Large intestine (tissue), 3 donors: Measurements from ENCODE around the gene TMEM17. TPM values are rescaled to one million over a fixed set of nuclear protein-coding genes. Genes with fewer than 3 reads are reported as not detected.
A peak's percentile ranks its signal among the peaks of the same experiment; 100 is the strongest.

Experiments
- DNase-seq, 2 donors: peaks; one replicate each; pipeline versions ENCODE4 v3.0.0 to v3.0.0-alpha.2; 2013
- H3K27ac ChIP-seq: one replicate; pipeline ENCODE4 v1.5.1; 2013; ENCODE audit warnings: low read length
- H3K27me3 ChIP-seq: 2 replicates; pipeline ENCODE4 v1.6.1; 2013; ENCODE audit warnings: low read length; ENCODE audit not compliant: control insufficient read depth, insufficient read depth
- H3K36me3 ChIP-seq: 2 replicates; pipeline ENCODE4 v1.6.1; 2013; ENCODE audit warnings: low read length; ENCODE audit not compliant: control insufficient read depth, insufficient read depth
- H3K4me1 ChIP-seq: one replicate; pipeline ENCODE4 v1.6.1; 2013; ENCODE audit warnings: low read length; ENCODE audit not compliant: control insufficient read depth, insufficient read depth
- H3K4me3 ChIP-seq: one replicate; pipeline ENCODE4 v1.5.1; 2013; ENCODE audit warnings: low read length
- H3K9me3 ChIP-seq: one replicate; pipeline ENCODE4 v1.6.1; 2013; ENCODE audit warnings: mild to moderate bottlenecking, low read depth, low read length, moderate library complexity; ENCODE audit not compliant: control insufficient read depth
- WGBS: methylation state at CpG from one replicate; pipeline ENCODE4 v1.1.5; 2013; ENCODE audit warnings: low lambda C conversion rate; ENCODE audit not compliant: insufficient coverage; 5-methylcytosine and 5-hydroxymethylcytosine counted together
- polyA plus RNA-seq: library from polyadenylated mRNA; unstranded; fragments of 120-200 nt; gene quantifications from one replicate; pipeline ENCODE4 v1.2.1, GENCODE V29; 2013

The TMEM17 gene
- polyA plus RNA-seq, 1 donor, result 4.2 TPM

DNA sequence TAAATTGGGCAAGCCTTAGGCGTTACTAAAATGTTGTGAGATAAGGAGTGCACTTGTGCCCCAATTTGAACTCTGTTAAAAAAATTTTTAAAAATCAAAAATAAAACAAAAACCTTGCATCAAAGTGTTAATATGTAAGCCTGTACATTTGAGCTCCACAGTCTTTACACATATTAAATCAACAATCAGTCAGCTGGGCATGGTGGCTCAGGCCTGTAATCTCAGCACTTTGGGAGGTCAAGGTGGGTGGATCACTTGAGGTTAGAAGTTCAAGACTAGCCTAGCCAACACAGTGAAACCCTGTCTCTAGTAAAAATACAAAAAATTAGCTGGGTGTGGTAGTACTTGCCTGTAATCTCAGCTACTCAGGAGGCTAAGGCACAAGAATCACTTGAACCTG lies 16.3 kb downstream of the TMEM17 start:
- Histone ChIP-seq H3K27ac (no peak overlapping the region), H3K4me3 (no peak overlapping the region), H3K9me3 (no peaks in the 10 kb centered on the region), H3K27me3 (no peaks in the 10 kb centered on the region), H3K36me3 (no peaks in the 10 kb centered on the region), H3K4me1 (no peaks in the 10 kb centered on the region)
- DNase-seq, result no peak
- 71% methylated on average over 1 of the region's 1 CpG for WGBS

DNA sequence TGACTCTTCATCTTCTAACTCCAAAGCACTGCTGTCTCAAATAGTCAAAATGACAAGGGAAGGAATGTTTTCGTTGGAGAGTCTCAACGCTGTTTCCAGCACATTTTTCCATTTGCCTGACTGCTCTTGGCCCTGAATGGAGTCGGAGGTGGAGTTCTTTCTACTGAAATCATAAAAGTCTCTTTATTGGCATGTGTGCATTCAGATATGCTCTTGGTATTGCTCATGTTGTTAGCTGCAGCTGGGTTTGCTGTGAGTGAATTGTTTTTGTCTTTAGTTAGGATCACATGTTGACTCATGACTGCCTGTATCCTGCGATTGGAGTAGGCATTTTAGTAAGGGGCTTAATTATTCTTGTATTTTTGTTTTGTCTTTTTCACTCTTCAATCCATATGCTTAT lies 16.8 kb downstream of the TMEM17 start:
- no peaks in the 10 kb centered on the region for H3K36me3 ChIP-seq
- H3K27me3 ChIP-seq, result no peaks in the 10 kb centered on the region
- H3K27ac ChIP-seq, result no peak overlapping the region
- no peaks in the 10 kb centered on the region for H3K4me1 ChIP-seq
- no peak for DNase-seq
- no CpG with 5 or more reads among the region's 4 CpGs for WGBS
- H3K4me3 ChIP-seq, result no peak overlapping the region
- no peaks in the 10 kb centered on the region for H3K9me3 ChIP-seq

DNA sequence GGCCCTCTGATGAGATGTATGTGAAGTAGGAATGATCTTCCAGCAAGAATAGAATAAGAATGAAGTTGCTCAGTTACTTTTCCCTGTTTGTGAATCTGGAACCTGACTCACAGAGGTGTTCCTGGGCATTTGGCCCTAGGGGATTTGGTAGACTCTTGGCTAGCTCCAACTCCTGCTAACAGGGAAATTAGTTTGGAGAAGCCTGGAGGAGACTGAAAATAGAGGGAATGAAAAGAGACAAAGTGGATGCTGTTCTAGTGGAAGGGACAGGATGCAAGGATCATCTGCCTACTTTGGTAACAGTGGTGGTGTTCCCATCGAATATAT lies 19.6 kb downstream of the TMEM17 start:
- H3K9me3 ChIP-seq, result no peaks in the 10 kb centered on the region
- peak overlapping the region; percentile 20 for H3K27ac ChIP-seq
- no CpG with 5 or more reads among the region's 1 CpG for WGBS
- no peaks in the 10 kb centered on the region for H3K4me1 ChIP-seq
- no peaks in the 10 kb centered on the region for H3K36me3 ChIP-seq
- no peak overlapping the region for H3K4me3 ChIP-seq
- DNase-seq, result no peak
- no peaks in the 10 kb centered on the region for H3K27me3 ChIP-seq

DNA sequence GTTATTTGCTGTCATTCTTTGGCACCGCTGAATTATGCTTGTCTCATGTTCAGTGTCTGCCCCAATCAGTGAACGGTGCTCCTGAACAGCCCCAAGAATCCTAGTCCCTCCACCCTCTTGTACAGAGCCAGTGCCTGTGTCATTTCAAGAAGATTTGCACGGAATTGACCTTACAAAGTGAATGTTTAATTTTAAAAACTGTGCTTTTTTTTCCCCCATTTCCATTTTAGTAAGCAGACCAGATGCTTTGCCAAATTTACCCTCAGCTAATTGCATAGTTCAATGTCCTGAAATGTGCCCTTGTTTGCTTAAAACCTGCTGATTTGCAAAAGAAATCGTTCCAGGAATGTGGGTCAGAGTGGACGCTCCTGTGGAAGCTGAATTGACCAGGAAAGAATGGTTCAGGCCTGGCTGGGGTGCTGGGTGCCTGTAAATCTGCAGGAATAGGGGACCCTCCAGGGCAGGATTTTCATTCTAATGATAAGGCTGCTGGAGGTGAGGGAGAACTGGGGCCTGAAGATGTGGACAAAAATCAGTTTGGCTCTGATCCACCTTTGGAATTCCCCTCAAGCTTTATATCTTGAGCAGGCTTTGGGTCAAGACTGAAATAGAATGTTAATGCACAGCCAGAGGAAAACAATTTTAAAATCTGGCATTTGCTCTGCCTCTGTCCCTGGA lies 20.1 kb downstream of the TMEM17 start:
- Histone ChIP-seq H3K36me3 (no peaks in the 10 kb centered on the region), H3K4me1 (no peaks in the 10 kb centered on the region), H3K27me3 (no peaks in the 10 kb centered on the region), H3K9me3 (no peaks in the 10 kb centered on the region), H3K27ac (no peak overlapping the region), H3K4me3 (no peak overlapping the region)
- DNase-seq, result no peak
- 100% methylated on average over 1 of the region's 5 CpGs for WGBS

DNA sequence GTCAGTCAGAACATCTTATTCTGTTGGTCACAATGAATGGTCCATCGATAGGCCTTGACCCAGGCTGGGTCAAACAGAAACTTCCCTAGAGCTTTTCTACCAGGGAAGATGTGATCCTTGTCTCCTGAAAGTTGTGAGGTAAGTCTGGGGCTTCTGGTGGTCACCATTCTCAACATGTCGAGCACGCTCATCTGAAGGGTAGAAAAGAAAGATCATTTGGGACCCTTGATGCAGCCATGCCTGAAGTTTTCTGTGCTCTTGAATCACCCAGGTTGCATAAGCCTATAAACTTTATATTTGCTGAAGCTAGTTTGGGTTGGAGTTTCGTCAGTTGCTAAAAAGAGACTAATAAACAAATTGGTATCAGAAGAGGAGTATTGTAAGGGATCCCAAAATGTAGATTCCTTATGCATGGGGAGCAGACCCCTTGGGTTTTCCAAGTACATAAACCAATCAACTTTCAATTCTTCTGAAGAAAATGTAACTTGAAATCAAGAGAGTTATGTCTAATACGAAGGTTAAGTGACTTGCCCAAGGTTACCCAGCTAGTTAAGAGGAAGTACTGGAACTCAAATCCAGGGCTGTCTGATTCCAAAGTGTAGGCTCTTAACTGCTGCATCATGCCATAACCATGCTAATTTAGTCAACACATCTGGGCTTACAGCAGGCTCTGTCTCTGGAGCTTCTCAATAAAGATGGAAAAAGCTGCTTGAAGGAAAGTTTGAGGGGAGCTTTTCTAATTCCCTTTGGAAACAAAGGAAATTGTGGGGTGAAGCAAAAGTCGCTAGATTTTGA lies 23.2 kb downstream of the TMEM17 start:
- DNase-seq, result no peak
- WGBS, result 93% methylated on average over 3 of the region's 6 CpGs
- no peak overlapping the region for H3K4me3 ChIP-seq
- H3K27me3 ChIP-seq, result no peaks in the 10 kb centered on the region
- H3K27ac ChIP-seq, result no peak overlapping the region
- no peaks in the 10 kb centered on the region for H3K36me3 ChIP-seq
- no peaks in the 10 kb centered on the region for H3K4me1 ChIP-seq
- no peaks in the 10 kb centered on the region for H3K9me3 ChIP-seq

DNA sequence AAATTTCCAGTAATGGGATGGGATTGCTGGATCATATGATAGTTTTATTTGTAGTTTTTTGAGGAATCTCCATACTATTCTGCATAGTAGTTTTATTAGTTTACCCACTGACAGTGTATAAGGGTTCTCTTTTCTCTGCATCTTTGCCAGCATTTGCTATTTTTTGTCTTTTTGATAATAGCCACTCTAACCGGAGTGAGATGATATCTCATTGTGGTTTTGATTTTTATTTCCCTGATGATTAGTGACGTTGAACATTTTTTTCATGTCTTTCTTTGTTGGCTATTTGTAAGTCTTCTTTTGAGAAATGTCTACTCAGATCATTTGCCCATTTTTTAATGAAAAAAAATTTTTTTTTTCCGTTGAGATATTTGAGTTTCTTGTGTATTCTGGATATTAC lies 26.1 kb downstream of the TMEM17 start:
- Histone ChIP-seq H3K4me1 (peaks cover 6% of the 10 kb centered on the region), H3K27me3 (no peaks in the 10 kb centered on the region), H3K9me3 (no peaks in the 10 kb centered on the region), H3K36me3 (no peaks in the 10 kb centered on the region), H3K4me3 (no peak overlapping the region), H3K27ac (no peak overlapping the region)
- DNase-seq, result no peak
- WGBS, result 100% methylated on average over 3 of the region's 3 CpGs

DNA sequence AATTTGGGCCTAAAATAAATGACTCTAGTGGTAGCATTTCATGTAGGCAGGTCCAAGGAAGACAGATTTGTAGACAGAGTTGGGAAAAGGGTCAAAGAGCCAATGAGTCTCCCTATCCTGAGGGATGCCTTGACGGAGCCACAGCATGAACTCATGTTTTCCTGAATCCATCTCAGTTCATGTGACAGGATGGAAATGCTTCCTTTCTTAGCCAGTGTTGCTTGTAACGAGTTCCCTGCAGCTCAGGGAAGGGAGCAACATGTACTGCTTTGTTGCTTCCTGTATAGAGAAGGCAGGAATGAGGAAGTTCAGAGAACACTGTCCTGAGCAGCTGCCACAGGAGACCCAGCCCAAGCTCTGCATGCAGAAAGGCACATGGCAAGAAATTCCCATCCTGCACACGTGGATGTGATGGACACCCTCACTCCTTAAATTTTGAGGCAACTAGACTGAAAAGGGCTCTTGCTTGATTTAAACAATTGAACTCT lies 27.9 kb downstream of the TMEM17 start:
- Histone ChIP-seq H3K4me3 (no peak overlapping the region), H3K4me1 (peaks cover 6% of the 10 kb centered on the region), H3K36me3 (no peaks in the 10 kb centered on the region), H3K27ac (no peak overlapping the region), H3K27me3 (no peaks in the 10 kb centered on the region), H3K9me3 (no peaks in the 10 kb centered on the region)
- no CpG with 5 or more reads among the region's 3 CpGs for whole genome bisulfite sequencing
- DNase-seq, result peak in 1 of 2 donors; percentile 66

DNA sequence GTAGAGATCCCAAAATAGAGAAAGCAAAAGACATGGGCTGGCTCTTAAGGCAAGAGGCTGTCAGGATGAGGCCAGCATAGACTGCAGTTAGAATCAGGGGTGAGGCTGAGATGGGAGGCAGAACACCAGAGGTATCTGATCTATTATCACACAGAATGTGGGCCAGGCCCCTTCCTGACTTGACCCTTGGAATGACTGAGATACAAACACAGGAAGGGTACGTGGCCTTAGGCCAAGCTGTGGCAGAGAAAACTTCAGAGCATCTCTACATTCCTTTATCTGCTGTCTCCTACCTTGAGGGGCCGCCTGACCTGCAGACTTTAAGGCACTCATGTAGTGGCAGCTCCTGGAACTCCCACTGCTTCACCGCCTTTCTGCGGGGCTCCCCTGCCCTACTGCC lies 28.4 kb downstream of the TMEM17 start:
- no CpG with 5 or more reads among the region's 4 CpGs for WGBS

DNA sequence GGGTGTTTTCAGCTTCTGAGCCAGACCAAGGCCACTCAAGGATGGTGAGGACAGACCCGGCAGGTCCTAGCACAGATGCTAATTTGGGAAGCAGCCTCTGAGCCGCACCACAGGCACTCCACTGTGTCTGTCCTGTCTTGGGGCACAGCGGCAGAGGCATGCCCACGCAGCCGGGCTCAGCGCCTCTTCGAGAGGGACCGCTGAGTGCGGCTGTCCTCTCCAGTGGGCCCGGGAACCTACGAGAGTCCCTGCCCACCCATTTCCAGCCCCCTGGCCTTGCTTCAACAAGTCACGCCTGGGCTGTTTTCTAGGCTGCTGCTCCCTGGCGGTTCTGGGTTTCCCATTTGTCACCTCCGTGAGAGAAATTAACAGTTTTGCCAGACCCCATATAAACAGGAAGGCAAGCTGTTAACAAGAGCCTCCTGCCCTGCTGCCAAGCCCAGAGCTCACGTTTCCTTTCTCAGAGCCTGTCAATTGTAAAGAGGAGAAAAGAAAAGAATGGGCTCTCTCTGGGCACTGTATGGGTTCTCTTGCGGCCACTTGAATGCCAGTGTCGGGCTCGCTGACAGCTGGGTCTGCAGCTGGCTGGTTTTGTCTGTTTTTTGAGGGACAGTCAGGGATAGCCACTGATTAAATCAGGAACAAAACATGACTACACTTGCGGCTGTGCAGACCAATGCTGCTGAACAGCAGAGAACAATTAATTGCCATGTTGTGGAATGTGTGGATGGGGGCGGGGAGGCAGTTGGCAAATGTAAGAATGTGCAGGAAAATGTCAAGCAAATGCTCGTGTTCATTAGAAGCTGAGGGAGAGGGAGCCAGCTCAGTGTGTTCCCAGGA lies 30.6 kb downstream of the TMEM17 start:
- WGBS, result no CpG with 5 or more reads among the region's 21 CpGs
- no peaks in the 10 kb centered on the region for H3K36me3 ChIP-seq
- no peaks in the 10 kb centered on the region for H3K27me3 ChIP-seq
- no peak overlapping the region for H3K4me3 ChIP-seq
- peaks cover 6% of the 10 kb centered on the region for H3K4me1 ChIP-seq
- peak overlapping the region; percentile 34 for H3K27ac ChIP-seq
- DNase-seq, result no peak
- H3K9me3 ChIP-seq, result no peaks in the 10 kb centered on the region

More for the DNA sequence above, 28.4 kb downstream of the TMEM17 start:
- DNase-seq, result no peak
- Histone ChIP-seq H3K36me3 (no peaks in the 10 kb centered on the region), H3K27me3 (no peaks in the 10 kb centered on the region), H3K27ac (no peak overlapping the region), H3K4me1 (peaks cover 6% of the 10 kb centered on the region), H3K4me3 (no peak overlapping the region), H3K9me3 (no peaks in the 10 kb centered on the region)

DNA sequence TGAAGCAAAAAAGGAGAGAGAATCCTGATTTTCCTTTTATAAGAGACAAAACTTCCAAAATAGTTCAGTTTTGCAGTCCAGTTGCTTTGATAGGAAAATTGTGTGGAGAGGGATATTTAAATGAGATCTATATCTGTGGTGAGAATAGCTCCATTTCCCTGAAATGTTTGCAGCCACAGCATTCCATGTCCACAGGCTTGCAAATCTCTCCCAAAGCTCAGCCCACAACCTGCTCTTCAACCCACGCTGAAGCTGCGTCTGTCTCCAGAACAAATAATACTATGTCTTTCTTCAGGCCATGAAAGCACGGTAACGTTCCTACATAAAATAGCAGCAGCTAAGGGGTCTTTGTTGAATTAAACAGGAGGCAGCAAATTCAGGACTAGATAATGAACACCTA lies 31.8 kb downstream of the TMEM17 start:
- WGBS, result no CpG with 5 or more reads among the region's 4 CpGs
- no peak for DNase-seq
- Histone ChIP-seq H3K27me3 (no peaks in the 10 kb centered on the region), H3K9me3 (no peaks in the 10 kb centered on the region), H3K4me1 (peaks cover 6% of the 10 kb centered on the region), H3K27ac (no peak overlapping the region), H3K36me3 (no peaks in the 10 kb centered on the region), H3K4me3 (no peak overlapping the region)
